ENCODE data around the gene RPLP2. TPM values are rescaled to one million over a fixed set of nuclear protein-coding genes. Genes with fewer than 3 reads are reported as not detected.

Gene RPLP2
- total and polyA plus RNA-seq, 2 of the 4 experiments (the other 2 are of a cell fraction) = 59.9 to 1,897 TPM

- H2BK120ac ChIP-seq (ENCODE audit: low read depth, low read length) = no peak overlapping the region
- H3K36me3 ChIP-seq (ENCODE audit: control insufficient read depth, insufficient read depth, low read length) = peaks cover 20% of the 10 kb centered on the region
- no peak overlapping the region for H4K8ac ChIP-seq (ENCODE audit: low read depth in 2 of 2, low read length in 2 of 2)
- intact Hi-C loops (cut with micrococcal nuclease) = no loop called here
- H2AK9ac ChIP-seq (replicated peaks; ENCODE audit: low read depth, low read length, poor library complexity) = peak overlapping the region; percentile 28
- no peak overlapping the region for H2AFZ ChIP-seq (replicated peaks; ENCODE audit: low read length, poor library complexity)
- DNase-seq (no peak), ATAC-seq (ENCODE audit: low read depth) (no peak)
- peaks cover 9 to 83% of the 10 kb centered on the region in 2 experiments for H3K79me1 ChIP-seq (ENCODE audit: low read depth in 1 of 2, low read length in 2 of 2)
- ChIA-PET POLR2A (ENCODE audit: unreplicated experiment) (no interaction called here), CTCF (no interaction called here)
- H3K27me3 ChIP-seq (ENCODE audit: control insufficient read depth, insufficient read depth, low read length) = no peaks in the 10 kb centered on the region
- in situ Hi-C loops (cut with MboI; ENCODE audit: low sequenced_read_pairs) = no loop called here
- peaks cover 14% of the 10 kb centered on the region; the same call in 1 of the 2 replicates for H3K4me1 ChIP-seq (ENCODE audit: control insufficient read depth, insufficient read depth, low read length)
- no peak overlapping the region for H3K18ac ChIP-seq (ENCODE audit: low read depth, low read length)
- no peak overlapping the region for H3K4ac ChIP-seq (ENCODE audit: low read depth, low read length)
- H4K5ac ChIP-seq (ENCODE audit: low read depth, low read length) = no peak overlapping the region
- no peak overlapping the region for H3K4me2 ChIP-seq (ENCODE audit: low read depth, low read length)
- no peak overlapping the region for H3K4me3 ChIP-seq (ENCODE audit: insufficient read depth, low read depth, low read length)
- H3K9me3 ChIP-seq (ENCODE audit: control insufficient read depth, insufficient read depth, low read length) = no peaks in the 10 kb centered on the region
- WGBS, 2 experiments (ENCODE audit: extremely low coverage in 2 of 2, insufficient read length in 1 of 2) = 95% methylated on average over 11 of the region's 27 CpGs; no CpG with 5 or more reads in 1 of the 2 experiments
- no peak overlapping the region for H3K9ac ChIP-seq (ENCODE audit: low read depth, low read length)
- peaks cover 75% of the 10 kb centered on the region for H4K20me1 ChIP-seq (ENCODE audit: insufficient read depth, low read length)
- BruUV-seq (replicated peaks) = no TSS peak
- no peak overlapping the region for H2BK20ac ChIP-seq (ENCODE audit: low read depth, low read length)
- H3K27ac ChIP-seq (ENCODE audit: insufficient read depth, low read length) = no peak overlapping the region
- no peak overlapping the region for H4K91ac ChIP-seq (ENCODE audit: insufficient read depth, low read depth, low read length)
- H2BK5ac ChIP-seq (ENCODE audit: low read depth, low read length, poor library complexity, severe bottlenecking) = no peak overlapping the region
- TF ChIP-seq ELK1 (IDR thresholded peaks at IDR 0.05; ENCODE audit: borderline replicate concordance, low read depth, low read length) (no peak), CHD1 (IDR thresholded peaks at IDR 0.05; ENCODE audit: low read depth, low read length) (no peak), SMC3 (IDR thresholded peaks at IDR 0.05; ENCODE audit: low read depth, low read length) (no peak)
- no peaks in the 10 kb centered on the region for H3K9me1 ChIP-seq (ENCODE audit: insufficient read depth, low read length)
- no peak overlapping the region for H2AK5ac ChIP-seq (ENCODE audit: low read depth, low read length)
- dilution Hi-C loops (cut with HindIII; ENCODE audit: low sequenced_read_pairs, unreplicated experiment) = no loop called here
- no peak overlapping the region for H3K23ac ChIP-seq (ENCODE audit: low read depth, low read length)
- no peak overlapping the region for H3K14ac ChIP-seq (replicated peaks; ENCODE audit: low read depth, low read length)
- no peak overlapping the region for H3K56ac ChIP-seq (ENCODE audit: extremely low read depth, insufficient read depth, low read length)
- H2BK15ac ChIP-seq (ENCODE audit: low read depth, low read length) = no peak overlapping the region
These were observed 44.1 kb downstream of the RPLP2 start for GRCh38 chr11:853682-854448.
